T-helper 2 cell (primary cell): ENCODE results near the gene C6orf89.
"Not testable (repeated sequence)": the region's sequence is repeated elsewhere in the genome, so short reads cannot be mapped to it uniquely, and the experiment has no call there.

Experiments
- DNase-seq, 5 experiments: peaks; one replicate each; pipeline versions ENCODE4 v3.0.0 to v3.0.0-alpha.2; 2012 to 2022

The C6orf89 gene

DNA sequence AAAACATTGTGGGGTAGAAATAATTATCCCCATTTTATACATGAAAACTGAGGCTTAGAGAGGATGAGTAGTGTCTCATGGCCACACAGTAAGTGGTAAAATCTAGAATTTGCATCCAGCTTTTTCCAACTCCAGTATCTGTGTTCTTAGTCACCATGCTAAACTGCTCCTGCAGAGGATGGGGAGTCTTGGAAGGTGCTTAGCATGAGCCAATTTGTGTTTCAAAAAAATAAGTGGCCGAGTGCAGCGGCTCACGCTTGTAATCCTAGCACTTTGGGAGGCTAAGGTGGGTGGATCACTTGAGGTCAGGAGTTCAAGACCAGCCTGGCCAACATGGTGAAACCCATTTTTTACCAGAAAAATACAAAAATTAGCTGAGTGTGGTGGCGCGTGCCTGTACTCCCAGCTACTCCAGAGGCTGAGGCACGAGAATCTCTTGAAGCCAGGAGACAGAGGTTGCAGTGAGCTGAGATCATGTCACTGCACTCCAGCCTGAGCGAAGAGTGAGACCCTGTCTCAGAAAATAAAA is 2.4 kb downstream of the C6orf89 start:
- DNase-seq: no peak

DNA sequence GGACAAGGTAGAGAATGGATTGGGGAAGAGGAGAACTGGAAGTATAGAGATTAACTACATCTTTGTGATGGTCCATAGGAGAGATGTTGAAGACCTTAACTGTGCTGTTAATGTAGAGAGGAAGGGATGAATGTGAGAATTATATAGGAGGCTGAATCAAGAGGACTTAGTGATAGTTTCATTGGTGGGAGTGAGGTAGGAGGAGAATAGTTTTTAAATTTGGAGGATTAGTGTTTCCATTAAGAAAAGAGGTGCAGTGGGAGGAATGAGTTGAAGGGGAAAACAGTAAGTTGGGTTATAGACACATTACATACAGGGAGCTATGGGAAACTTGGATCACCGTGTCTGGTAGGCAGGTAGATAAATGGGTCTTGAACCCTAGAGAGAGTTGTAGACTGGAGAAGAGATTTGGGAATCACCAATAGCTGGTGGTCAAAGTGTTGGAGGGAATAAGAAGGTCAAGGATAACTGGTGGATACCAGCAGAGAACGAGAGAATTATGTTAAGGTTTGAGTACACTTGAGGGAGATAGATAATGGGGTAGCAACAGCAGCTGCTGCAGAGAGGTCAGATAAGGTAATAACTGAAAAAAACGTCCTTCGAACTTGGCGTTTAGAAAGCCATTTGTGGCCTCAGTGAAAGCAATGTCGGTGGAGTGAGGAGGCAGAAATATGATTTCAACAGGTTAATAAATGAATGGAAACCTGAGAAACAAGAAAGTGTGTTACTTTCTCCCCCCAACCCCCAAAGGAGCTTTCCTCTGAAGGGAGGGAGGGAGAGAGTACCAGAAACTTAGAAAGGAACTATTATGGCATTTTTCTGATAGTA is 3.1 kb downstream of the C6orf89 start:
- DNase-seq: no peak

DNA sequence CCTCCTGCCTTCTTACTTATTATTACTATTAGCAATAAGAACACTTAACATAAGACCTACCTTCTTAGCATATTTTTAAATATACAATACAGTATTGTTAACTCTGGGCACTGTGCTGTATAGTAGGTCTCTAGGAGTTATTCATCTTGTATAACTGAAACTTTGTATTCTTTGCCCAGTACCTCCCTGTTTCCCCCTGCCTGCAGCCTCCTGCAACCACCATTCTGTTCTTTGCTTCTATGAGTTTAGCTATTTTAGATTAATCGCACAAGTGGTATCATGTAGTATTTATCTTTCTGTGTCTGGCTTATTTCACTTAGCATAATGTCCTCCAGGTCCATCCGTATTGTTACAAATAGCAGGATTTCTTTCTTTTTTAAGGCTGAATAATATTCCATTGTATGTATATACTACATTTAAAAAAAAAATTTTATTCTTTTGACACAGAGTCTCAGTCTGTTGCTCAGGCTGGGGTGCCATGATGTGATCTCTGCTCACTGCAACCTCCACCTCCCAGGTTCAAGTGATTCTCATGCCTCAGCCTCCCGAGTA is 4.4 kb downstream of the C6orf89 start:
- no peak for DNase-seq

DNA sequence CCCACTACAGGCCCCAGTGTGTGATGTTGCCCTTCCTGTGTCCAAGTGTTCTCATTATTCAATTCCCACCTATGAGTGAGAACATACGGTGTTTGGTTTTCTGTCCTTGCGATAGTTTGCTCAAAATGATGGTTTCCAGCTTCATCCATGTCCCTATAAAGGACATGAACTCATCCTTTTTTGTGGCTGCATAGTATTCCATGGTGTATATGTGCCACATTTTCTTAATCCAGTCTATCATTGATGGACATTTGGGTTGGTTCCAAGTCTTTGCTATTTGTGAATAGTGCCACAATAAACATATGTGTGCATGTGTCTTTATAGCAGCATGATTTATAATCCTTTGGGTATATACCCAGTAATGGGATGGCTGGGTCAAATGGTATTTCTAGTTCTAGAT is 5.4 kb downstream of the C6orf89 start:
- not testable (repeated sequence) for DNase-seq

DNA sequence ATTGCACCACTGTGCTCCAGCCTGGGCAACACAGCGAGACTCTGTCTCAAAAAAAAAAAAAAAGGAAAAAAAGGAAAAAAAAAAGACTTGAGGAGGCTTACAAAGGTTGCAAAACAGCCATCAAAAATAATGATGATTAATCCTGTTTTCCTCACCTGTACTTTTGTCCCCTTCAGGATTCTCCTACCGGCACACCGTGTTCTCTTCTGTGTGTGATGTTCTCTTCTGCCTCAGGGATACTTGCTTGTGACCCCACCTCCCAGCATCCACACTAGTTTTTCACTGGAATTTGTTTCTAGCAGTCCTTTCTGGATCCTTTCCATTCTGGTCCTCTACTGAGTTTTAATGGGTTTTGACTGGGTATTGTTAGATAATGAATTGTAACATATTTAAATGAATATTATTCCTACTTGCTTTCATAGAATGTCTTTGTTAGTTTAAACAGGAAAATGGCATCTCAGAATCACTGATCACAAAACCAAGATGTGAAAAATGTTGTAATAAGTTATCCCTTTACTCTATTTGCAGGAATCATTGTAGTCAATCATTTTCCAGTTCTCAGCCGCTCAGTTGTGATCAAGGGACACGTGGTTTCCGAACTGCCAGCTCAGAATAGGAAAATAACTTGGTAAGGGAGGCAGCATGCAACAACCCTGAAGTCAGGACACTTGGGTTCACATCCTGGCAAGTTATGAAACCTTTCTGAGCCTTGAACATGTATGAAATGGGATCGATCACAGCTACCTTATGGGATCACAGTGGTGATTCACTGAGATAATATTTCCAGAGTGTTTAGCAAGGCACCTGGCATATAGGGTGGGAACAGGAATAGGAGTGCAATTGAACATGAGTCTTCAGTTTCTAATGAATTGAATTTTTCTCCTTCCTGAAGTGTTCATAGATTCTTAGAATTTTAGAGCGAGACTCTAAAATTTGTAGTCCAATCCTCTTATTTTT is 8.5 kb downstream of the C6orf89 start:
- DNase-seq: no peak

DNA sequence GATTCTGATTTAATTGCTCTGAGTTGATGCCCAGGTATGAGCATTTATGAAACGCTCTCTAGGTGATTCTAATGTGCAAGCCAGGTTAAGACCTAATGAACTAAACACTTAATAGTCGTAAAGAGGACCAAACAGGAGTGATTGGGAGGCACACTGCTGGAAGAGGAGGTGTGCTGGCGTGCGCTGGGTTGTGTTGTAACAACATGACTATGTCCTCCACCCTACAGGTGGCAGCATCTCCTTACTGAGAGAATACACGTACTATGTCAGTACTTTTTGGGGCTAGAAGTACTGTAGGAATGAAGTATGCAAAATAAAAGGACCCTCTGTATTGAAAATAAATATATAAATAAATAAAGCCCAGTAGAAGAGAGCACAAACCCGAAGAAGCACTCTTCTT is 11.9 kb downstream of the C6orf89 start:
- peak in 1 of 5 experiments; percentile 67 for DNase-seq

DNA sequence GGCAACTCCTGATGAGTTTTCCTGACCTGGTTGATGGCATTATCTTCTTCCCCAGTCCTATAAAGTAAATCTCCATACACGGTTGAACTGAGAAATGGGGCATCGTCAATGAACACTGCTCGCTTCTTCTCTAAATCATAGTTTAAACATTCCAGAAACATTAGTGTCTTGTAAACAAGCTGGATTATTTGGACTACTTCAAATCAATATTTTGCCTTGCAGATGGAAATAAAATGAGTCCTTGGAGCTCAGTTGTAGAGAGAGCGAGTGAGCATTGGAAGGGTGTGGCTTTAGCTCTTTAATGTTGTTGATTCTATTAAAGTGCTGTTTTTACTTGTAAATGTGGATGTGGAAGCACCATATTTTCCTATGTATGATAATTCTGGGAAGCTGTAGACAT is 18.4 kb downstream of the C6orf89 start:
- no peak for DNase-seq

DNA sequence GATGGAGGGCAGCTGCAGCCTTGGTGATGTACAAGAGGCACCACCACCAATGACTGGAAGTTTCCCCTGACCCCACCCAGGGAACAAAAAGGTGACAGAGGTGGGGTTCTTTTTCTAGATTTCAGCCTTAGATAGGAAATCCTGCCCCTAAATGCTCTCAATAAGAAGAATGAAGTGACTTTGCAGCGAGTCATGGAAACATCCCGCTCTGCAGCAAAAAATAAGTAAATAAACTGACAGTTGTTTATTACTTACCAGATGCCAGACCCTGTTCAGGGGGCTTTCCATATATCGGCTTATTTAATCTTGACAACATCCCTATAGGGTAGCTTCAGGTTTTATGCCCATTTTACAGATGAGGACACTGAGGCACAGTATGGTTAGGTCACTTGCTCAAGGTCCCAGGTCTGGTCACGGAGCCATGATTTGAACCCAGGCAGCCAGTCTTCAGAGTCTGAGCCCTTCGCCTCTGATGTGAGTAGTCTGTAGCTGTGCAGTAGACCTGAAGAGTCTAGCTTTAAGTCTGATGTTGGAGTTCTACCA is 19.2 kb downstream of the C6orf89 start:
- DNase-seq: no peak

DNA sequence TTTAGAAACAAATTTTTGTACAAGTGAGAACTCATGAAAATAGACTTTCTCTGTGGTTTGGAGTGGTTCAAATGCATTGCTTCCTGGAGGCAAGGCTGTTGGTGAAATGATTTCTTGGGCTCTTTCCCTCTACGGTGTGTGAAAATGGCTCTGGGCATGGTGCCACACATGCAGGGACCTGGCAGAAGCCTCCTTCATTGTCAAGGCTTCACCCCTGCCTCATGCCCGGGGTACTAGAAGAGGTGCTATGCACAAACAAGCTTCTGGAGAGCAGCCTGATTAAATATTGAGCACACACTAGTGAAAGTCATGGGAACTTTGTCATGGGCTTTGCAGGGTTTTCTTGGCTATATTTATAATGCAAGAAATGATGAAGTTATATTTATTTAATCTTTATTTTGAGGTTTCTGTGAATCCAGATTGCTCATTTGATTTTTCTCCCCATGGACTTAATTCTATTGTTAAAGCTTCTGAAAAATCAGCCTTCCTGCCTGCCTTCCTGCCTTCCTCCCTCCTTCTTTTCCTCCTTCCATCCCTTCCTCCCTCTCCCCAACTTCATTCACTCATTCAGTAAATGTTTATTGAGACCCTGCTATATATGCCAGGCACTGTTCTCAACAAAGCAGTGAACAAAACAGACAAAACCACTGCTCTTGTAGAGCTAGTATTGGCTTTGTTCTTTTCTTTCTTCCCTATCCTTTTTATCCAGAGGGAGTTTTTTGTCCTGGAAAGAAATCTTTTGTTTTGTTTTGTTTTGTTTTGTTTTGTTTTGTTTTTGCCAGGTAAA is 21.0 kb downstream of the C6orf89 start:
- DNase-seq: no peak

DNA sequence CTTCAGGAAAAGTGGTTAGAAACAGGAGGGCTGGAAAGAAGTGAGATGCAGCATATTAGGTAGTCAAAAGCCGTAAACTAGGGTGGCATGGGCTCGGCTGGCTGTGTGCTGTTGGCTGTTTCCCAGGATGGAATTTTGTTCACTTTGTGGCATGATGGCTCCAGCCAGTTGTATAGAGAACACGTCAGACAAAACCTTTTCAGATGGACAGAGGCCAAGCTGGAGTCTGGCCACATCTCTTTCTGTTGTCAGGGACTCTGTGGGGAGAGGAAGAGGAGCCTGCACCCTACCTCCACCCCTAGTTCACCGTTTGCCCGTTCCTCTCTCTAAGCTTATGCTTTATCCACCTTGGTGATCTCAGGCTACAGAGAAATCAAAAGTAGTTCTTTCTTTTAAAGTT is 22.0 kb downstream of the C6orf89 start:
- no peak for DNase-seq

DNA sequence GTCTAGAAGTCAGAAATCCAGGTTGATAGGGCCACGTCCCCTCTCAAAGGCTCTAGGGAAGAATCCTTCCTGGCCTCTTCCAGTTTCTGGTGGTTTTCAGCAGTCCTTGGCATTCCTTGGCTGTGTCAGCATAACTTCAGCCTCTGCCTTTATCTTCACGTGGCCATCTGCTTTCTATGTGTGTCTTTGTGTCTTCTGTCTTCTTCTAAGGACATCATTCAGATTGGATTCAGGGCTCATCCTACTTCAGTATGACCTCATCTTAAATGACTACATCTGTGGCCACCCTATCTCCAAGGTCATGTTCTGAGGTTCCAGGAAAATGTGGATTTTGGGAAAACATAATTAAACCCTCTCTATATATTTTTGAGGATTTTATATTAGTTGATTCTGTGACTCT is 23.0 kb downstream of the C6orf89 start:
- no peak for DNase-seq

DNA sequence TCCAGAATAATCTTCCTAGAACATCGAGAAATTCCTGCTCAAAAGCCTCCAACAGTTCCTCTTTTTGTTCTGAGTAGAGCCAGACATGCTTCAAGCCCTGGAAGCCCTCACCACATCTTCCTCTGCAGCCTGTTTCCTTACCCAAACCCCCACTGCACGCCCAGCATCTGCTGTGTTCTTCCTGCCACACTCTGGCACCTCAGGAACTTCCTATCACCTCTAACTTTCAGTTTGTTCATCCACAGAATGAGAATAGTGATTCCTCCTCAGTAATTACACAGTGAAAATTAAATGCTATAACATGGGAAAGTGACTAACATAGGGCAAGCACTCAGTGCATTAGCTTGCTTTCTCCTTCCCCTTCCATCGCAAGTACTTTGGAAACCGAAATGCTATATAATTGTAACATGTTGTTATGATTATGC is 26.3 kb downstream of the C6orf89 start:
- peak in 3 of 5 experiments; percentile 20 to 70 (median 24) for DNase-seq

DNA sequence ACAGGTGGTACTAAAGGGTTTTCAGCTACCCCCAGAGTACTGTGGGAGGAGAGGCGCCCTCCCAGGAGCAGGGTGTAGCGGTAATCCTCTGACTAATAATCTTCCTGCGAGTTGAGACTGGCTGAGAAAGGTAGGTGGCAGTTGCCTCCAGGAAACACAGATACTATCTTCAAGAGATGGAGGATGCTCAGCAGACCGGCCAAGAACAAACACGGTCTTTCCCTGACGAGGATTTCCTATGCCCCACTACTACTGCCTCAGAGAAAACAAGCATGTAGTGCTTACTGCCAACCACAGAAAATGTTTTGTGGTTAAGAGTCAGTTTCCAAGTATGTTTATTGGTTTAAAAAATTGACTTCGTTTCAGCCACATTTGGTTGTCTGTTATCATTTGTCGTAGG is 26.8 kb downstream of the C6orf89 start:
- DNase-seq: peak in 4 of 5 experiments; percentile 41 to 98 (median 58)

DNA sequence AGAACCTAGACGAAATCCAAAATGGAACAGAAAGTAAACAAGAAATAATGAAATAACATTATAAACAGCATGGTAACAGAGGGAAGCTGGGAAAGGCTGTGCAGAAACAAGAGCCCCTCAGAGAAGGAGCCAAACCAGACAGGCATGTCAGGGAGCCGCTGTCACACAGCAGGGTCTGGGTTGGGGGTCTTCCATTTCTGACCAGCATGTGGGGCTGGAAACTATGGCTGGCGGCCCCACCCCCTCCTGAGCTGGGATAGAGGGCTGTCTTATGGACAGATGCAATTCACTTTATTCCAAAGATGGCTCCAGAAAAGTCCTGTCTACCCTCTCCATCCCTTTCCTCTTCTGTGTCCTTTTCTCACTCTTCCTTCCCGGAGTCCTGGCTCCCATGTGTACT is 27.3 kb downstream of the C6orf89 start:
- no peak for DNase-seq

DNA sequence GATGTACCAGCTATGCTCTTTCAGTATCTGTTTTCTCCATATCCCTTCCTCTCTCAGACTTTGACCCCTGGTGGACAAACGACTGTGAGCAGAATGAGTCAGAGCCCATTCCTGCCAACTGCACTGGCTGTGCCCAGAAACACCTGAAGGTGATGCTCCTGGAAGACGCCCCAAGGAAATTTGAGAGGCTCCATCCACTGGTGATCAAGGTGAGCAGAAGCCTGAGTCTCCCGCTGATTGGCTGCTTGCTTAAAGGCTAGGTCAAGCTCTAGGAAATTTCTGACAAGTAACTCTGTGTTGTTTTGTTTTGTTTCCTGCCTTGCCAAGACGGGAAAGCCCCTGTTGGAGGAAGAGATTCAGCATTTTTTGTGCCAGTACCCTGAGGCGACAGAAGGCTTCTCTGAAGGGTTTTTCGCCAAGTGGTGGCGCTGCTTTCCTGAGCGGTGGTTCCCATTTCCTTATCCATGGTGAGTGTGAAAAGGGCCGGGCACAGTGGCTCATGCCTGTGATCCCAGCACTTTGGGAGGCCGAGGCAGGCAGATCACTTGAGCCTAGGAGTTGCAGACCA is 28.6 kb downstream of the C6orf89 start:
- peak in 1 of 5 experiments; percentile 79 for DNase-seq

DNA sequence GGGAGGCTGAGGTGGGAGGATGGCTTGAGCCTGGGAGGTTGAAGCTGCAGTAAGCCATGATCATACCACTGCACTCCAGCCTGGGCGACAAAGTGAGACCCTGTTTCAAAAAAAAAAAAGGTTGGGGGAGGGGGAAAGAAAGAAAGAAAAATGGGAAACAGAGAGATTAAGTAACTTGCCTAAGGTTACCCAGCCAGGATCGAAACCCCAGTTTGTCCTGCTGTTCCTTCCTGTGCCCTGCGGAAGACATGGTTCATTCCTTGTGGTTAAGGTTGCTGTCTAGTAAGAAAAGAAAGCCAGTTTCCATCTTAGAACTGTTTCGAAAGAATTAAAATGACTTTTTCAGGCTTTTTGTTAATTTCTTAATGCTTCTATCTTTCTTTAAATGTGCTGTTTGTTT is 29.8 kb downstream of the C6orf89 start:
- DNase-seq: no peak

DNA sequence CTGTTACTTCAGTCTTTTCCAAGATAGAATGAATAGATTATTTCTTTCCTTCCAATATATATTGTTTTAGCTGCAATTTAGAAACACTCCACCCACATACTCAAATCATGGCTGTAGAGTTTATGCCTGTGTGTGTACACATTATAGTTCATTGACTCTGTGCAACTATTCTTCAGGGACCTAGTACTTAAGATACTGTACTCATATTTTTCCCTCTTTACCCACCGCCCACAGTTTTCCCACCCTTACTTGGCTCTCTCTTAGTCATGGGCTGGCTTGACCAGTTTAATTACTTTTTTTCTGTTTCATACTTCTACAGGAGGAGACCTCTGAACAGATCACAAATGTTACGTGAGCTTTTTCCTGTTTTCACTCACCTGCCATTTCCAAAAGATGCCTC is 30.4 kb downstream of the C6orf89 start:
- DNase-seq: no peak

DNA sequence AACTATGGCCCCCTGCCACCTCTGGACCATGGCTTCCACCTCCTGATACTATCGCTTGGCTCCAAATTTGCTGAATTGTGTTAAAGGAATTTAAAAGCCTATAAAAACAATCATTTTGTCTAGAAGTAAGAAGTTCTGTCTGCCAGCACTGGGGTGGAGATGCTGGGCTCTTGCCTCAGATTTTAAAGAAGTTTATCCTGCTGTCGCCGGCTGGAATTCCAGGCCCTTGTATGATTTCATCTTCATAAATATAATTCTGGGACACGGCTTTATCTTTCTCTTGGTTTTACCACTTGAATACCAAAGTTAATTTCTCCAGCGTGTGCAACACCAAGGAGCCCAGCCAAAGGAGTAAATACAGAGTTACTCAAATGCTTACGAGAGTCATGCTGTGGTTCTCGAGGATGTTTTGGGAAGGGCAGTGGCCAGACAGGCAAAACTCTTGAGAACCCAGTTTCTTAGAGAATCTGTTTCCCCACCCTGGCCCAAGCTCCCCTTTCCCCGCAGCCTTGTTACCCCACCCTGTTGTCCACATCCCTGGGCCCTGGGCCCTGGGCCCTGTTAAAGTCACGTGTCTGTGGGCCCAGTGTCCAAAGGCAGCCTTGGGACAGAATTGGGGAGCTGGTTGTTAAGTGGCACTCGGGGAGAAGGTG is 31.9 kb downstream of the C6orf89 start:
- DNase-seq: no peak

DNA sequence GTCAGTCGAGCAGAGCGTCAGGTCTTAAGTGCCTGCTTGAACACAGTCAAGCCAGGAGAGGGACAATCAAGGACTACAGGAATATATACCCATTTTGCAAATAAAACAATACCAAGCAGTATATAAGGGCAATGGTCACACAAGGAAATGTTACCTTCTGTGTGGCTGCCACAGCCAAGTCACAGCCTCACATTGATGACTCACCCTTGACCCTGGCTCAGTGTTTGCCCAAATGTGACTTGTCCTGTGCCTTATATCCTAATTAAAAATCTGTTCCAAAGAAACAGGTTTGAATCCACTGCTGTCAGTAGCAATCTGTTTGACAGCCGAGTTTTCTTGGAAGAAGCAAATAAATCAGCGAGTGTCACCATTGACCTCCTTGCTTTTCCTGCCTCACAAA is 34.3 kb downstream of the C6orf89 start:
- no peak for DNase-seq

DNA sequence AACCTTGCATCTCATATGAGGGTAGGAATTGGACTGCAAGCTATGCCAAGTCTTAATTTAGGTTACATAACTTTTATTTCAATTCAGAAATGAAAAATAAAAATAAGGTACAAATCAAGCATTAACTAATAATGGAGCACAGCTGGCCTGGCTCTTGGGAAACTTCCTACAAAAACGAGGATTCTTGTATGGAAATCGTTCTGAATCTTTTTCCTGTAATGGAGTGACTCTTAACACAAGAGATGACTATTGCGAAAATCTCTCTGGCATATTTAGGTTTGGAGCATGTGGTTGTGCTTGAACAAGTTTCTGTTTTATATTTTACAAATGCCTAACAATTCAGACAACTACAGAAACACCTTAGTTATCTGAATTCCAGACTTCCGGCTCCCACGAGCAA is 34.8 kb downstream of the C6orf89 start:
- no peak for DNase-seq

DNA sequence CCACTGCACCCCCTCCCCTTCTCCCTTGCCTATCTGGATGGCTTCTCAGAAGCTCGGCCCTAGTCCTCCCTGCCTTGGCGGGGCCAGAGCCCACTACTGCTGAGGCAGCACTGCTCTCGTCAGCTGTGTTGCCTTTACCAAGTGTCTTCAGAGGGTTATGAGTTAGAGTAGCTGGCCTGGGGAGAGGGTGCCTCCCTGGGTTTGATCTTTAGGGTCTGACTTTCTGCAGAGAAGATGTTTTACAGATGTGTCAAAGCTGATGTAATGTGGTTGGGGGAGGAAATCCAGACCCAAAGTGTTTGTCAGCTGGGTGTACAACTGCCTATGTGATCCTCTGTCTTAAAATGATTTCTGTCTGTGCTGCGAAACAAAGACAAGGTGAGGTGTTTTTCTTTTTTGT is 38.4 kb downstream of the C6orf89 start:
- DNase-seq: peak in 1 of 5 experiments; percentile 64
